Fibroblast of skin of right quadriceps (primary cell): Measurements from ENCODE around the gene SLC66A3.

ENCODE experiments used
- DNase-seq: peaks from one replicate; pipeline ENCODE4 v3.0.0-alpha.2; 2013

SLC66A3 gene

GRCh38 chr2:11140492-11140891 is 14.8 kb upstream of the SLC66A3 start:
- peak; percentile 65 for DNase-seq

- no peak for DNase-seq
These were observed 13.9 kb upstream of the SLC66A3 start for GRCh38 chr2:11141319-11141718.

GRCh38 chr2:11142330-11142729 is 12.9 kb upstream of the SLC66A3 start:
- DNase-seq = no peak

- DNase-seq = no peak
These were observed 12.3 kb upstream of the SLC66A3 start for GRCh38 chr2:11142987-11143386.

- no peak for DNase-seq
These were observed 11.1 kb upstream of the SLC66A3 start for GRCh38 chr2:11144077-11144737.

- DNase-seq = no peak
These were observed 10.6 kb upstream of the SLC66A3 start for GRCh38 chr2:11144738-11145079.

GRCh38 chr2:11145350-11145749 is 9.9 kb upstream of the SLC66A3 start:
- no peak for DNase-seq

GRCh38 chr2:11146076-11146475 is 9.2 kb upstream of the SLC66A3 start:
- no peak for DNase-seq

GRCh38 chr2:11147263-11147662 is 8.0 kb upstream of the SLC66A3 start:
- no peak for DNase-seq

GRCh38 chr2:11152591-11152990 is 2.7 kb upstream of the SLC66A3 start:
- DNase-seq = no peak

- no peak for DNase-seq
These were observed 998 bp upstream of the SLC66A3 start for GRCh38 chr2:11154016-11154922.

GRCh38 chr2:11154923-11155380 is 315 bp upstream of the SLC66A3 start:
- DNase-seq = peak; percentile 95

- no peak for DNase-seq
These were observed 1.3 kb downstream of the SLC66A3 start for GRCh38 chr2:11156396-11157075.

GRCh38 chr2:11157296-11157695 is 2.0 kb downstream of the SLC66A3 start:
- no peak for DNase-seq

- DNase-seq = no peak
These were observed 2.5 kb downstream of the SLC66A3 start for GRCh38 chr2:11157731-11158130.

GRCh38 chr2:11158916-11159573 is 3.8 kb downstream of the SLC66A3 start:
- DNase-seq = no peak

- DNase-seq = no peak
These were observed 4.4 kb downstream of the SLC66A3 start for GRCh38 chr2:11159574-11160170.

GRCh38 chr2:11160256-11160655 is 5.0 kb downstream of the SLC66A3 start:
- DNase-seq = no peak

GRCh38 chr2:11160731-11161455 is 5.6 kb downstream of the SLC66A3 start:
- no peak for DNase-seq

- no peak for DNase-seq
These were observed 6.5 kb downstream of the SLC66A3 start for GRCh38 chr2:11161747-11162146.

GRCh38 chr2:11163439-11164317 is 8.4 kb downstream of the SLC66A3 start:
- DNase-seq = no peak
